Activated CD4-positive, alpha-beta T cell treated with anti-CD3 and anti-CD28 coated beads, Interleukin-2, Interleukin-6, amounts not matched to agents 100 ng/mL and 50 ng/mL, durations not matched to agents 16 hours and 8 hours (primary cell): ENCODE data around the gene GRAP.
"Not testable (repeated sequence)": the region's sequence is repeated elsewhere in the genome, so short reads cannot be mapped to it uniquely, and the experiment has no call there.

Experiments used
- DNase-seq: peaks from one replicate; pipeline ENCODE4 v3.0.0-alpha.2; 2020

GRAP gene

GRCh38 chr17:19046782-19047375, at the start of gene GRAP:
TSS of gene GRAP (minus strand) at chr17:19046957. CDS start at chr17:19046926, 31 bp downstream.
- DNase-seq: not testable (repeated sequence)

GRCh38 chr17:19093684-19094438, 47.1 kb upstream of the GRAP start:
- not testable (repeated sequence) for DNase-seq

- DNase-seq: peak; percentile 0
These were observed 46.3 kb upstream of the GRAP start for GRCh38 chr17:19092737-19093683.

- not testable (repeated sequence) for DNase-seq
These were observed 43.5 kb upstream of the GRAP start for GRCh38 chr17:19090058-19090772.

- not testable (repeated sequence) for DNase-seq
These were observed 42.3 kb upstream of the GRAP start for GRCh38 chr17:19088804-19089685.

- not testable (repeated sequence) for DNase-seq
These were observed 30.6 kb upstream of the GRAP start for GRCh38 chr17:19077386-19077785.

GRCh38 chr17:19076398-19077192, 29.8 kb upstream of the GRAP start:
- peak; percentile 43 for DNase-seq

GRCh38 chr17:19070318-19071168, 23.8 kb upstream of the GRAP start:
- not testable (repeated sequence) for DNase-seq

- DNase-seq: not testable (repeated sequence)
These were observed 17.6 kb upstream of the GRAP start for GRCh38 chr17:19064378-19064777.

- DNase-seq: peak; percentile 93
These were observed 16.7 kb upstream of the GRAP start for GRCh38 chr17:19063326-19063956.

- DNase-seq: not testable (repeated sequence)
These were observed 16.1 kb upstream of the GRAP start for GRCh38 chr17:19062718-19063325.

- peak; percentile 75 for DNase-seq
These were observed 15.4 kb upstream of the GRAP start for GRCh38 chr17:19062009-19062717.

- DNase-seq: not testable (repeated sequence)
These were observed 8.7 kb upstream of the GRAP start for GRCh38 chr17:19055447-19055846.

GRCh38 chr17:19048826-19049225, 2.1 kb upstream of the GRAP start:
- DNase-seq: not testable (repeated sequence)

GRCh38 chr17:19047510-19047909, 753 bp upstream of the GRAP start:
- DNase-seq: not testable (repeated sequence)

GRCh38 chr17:19044643-19045042, 2.1 kb downstream of the GRAP start:
- DNase-seq: not testable (repeated sequence)

GRCh38 chr17:19043032-19043431, 3.7 kb downstream of the GRAP start:
- not testable (repeated sequence) for DNase-seq

- DNase-seq: not testable (repeated sequence)
These were observed 4.4 kb downstream of the GRAP start for GRCh38 chr17:19042369-19042768.
